Measurements from ENCODE around the gene POR. TPM values are rescaled to one million over a fixed set of nuclear protein-coding genes. Genes with fewer than 3 reads are reported as not detected.
A peak's percentile ranks its signal among the peaks of the same experiment; 100 is the strongest.

The POR gene
- total and polyA plus RNA-seq, 12 donors = 37.3 to 203 (median 65.5) TPM

GRCh38 chr7:75971309-75971960, 56.5 kb downstream of the POR start:
- no peak overlapping the region for H3K4me3 ChIP-seq
- H3K4me1 ChIP-seq = peaks cover 8 to 67% (median 54%) of the 10 kb centered on the region in 9 donors
- DNase-seq (no peak), ATAC-seq (no peak)
- H3K36me3 ChIP-seq = peaks cover 0 to 45% (median 10%) of the 10 kb centered on the region in 9 donors
- intact Hi-C loops (cut with DNase I) = no loop called here
- TF ChIP-seq CTCF (IDR thresholded peaks at IDR 0.05) = no peak
- no peaks in the 10 kb centered on the region for H3K9me3 ChIP-seq
- H3K27me3 ChIP-seq = no peaks in the 10 kb centered on the region
- peak overlapping the region; percentile 29 to 79 (median 66) for H3K27ac ChIP-seq
- 69 to 77% methylated on average over 14 of the region's 14 CpGs for WGBS, 2 donors

DNA sequence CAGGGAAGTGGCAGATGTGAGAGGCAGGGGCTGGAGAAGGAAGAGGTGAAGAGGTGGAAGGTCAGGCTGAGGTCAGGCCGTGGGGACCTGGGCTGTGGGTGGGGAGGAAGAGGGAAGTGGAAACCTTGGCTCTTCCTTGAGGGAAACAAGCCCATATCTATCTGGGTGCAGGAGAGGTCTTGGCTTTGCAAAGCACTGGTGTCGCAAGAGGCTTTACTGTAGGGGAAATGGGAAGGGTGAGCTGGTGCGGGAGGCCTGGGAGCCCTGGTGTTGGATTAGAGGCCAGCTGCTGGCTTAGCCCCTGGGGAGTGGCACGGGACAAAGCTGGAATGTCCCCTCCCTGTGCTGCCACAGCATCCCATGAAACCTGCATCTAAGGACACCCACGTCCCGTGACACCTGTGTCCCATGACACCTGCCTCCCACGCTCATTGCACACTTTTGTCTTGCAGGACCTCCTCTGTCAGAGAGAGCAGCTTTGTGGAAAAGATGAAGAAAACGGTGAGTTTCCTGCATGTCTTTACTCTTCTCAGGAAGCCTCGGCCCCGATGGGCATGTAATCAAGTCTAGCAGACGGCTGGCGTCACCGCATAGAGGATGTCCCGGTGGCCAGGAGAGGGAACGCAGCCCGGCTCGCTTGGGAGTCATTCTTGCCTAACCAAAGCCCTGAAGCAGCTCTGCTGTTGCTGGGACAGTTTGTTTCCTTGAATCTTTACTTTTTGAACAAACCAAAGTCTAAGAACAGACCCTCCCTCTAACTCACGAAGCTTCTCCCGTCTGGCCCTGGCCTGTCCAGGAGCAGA, 57.2 kb downstream of the POR start:
- intact Hi-C loops (cut with DNase I) = no loop called here
- Histone ChIP-seq H3K27me3 (no peaks in the 10 kb centered on the region), H3K4me1 (peaks cover 4 to 63% (median 48%) of the 10 kb centered on the region in 9 donors), H3K36me3 (peaks cover 0 to 51% (median 10%) of the 10 kb centered on the region in 9 donors), H3K27ac (peak overlapping the region; percentile 29 to 79 (median 66)), H3K4me3 (no peak overlapping the region), H3K9me3 (no peaks in the 10 kb centered on the region)
- peak; percentile 25 to 63 (median 52) for ATAC-seq
- peak in 5 of 9 donors; percentile 8 to 18 (median 14) for TF ChIP-seq CTCF (IDR thresholded peaks at IDR 0.05)
- DNase-seq = peak; percentile 67 to 74
- WGBS, 2 donors = 43 to 53% methylated on average over 19 of the region's 19 CpGs

GRCh38 chr7:75977743-75978142, 62.8 kb downstream of the POR start:
- Histone ChIP-seq H3K4me1 (peaks cover 12 to 42% (median 17%) of the 10 kb centered on the region in 9 donors), H3K4me3 (no peak overlapping the region), H3K9me3 (no peaks in the 10 kb centered on the region), H3K27me3 (no peaks in the 10 kb centered on the region), H3K36me3 (peaks cover 0 to 82% (median 32%) of the 10 kb centered on the region in 9 donors), H3K27ac (peak overlapping the region in 3 of 10 donors; percentile 3 to 51 (median 49))
- ATAC-seq (peak in 7 of 8 donors; percentile 34 to 72 (median 60)), DNase-seq (peak; percentile 68 to 82)
- intact Hi-C loops (cut with DNase I) = loop anchor here in 1 of 10 donors (5.0 kb wide), 1 partner anchor 100 kb away; the partner anchor contains the start of gene RHBDD2
- WGBS, 2 donors = 60 to 63% methylated on average over 8 of the region's 8 CpGs
- TF ChIP-seq CTCF (IDR thresholded peaks at IDR 0.05) = no peak

DNA sequence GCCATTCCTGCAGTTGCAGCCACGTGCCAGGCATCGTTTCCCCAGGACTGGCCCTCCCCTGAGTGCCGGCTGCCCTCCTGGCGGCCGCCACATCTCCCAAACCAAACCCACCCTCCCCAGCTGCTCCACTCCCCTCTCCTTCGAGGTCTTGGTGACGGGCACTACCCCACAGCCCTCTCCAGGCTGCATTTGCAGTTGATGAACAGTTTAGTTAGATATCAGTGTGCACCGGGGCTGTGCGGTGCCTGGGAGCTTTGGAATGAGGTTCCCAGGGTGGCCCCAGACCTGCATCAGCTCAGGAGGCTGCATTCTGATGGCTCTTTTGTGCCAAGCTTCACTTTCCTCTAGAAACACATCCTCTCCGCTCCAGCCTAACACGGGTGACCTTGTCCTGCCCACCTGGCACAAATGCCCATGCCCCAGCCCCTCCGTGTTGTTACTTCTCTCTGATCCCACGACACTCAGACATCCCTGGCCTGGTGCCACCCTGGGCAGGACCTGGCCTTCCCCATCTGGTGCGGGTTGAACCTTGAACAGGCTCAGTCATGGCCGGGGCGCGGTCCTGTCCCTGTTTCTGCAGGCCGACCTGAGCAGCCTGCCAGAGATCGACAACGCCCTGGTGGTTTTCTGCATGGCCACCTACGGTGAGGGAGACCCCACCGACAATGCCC, 64.9 kb downstream of the POR start:
- 81 to 82% methylated on average over 22 of the region's 22 CpGs for WGBS, 2 donors
- Histone ChIP-seq H3K36me3 (peaks cover 0 to 82% (median 42%) of the 10 kb centered on the region in 9 donors), H3K9me3 (no peaks in the 10 kb centered on the region), H3K4me1 (peaks cover 11 to 37% (median 17%) of the 10 kb centered on the region in 9 donors), H3K4me3 (no peak overlapping the region), H3K27ac (peak overlapping the region in 5 of 10 donors; percentile 13 to 51 (median 27)), H3K27me3 (no peaks in the 10 kb centered on the region)
- intact Hi-C loops (cut with DNase I) = loop anchor here in 1 of 10 donors (5.0 kb wide), 1 partner anchor 103 kb away; the partner anchor contains the start of gene RHBDD2
- peak in 1 of 2 donors; percentile 47 for DNase-seq
- no peak for TF ChIP-seq CTCF (IDR thresholded peaks at IDR 0.05)
- peak in 3 of 8 donors; percentile 4 to 9 (median 7) for ATAC-seq
